Glomerular endothelial cell (primary cell): ENCODE data around the gene FBXO9. TPM values are rescaled to one million over a fixed set of nuclear protein-coding genes. Genes with fewer than 3 reads are reported as not detected.
"Not testable (repeated sequence)": the region's sequence is repeated elsewhere in the genome, so short reads cannot be mapped to it uniquely, and the experiment has no call there.

Experiments used
- DNase-seq: peaks from one replicate; pipeline ENCODE4 v3.0.0-alpha.2; 2011; ENCODE audit warnings: low read depth, low spot score; ENCODE audit errors: extremely low read depth
- total RNA-seq: library from RNA; depleted of rRNA; stranded (reverse); fragments of >200 nt; gene quantifications from 2 replicates; pipeline ENCODE4 v1.2.3, GENCODE V29; 2015

FBXO9 gene
- total RNA-seq, 1 donor from 2014 or later = 28.2 TPM

- no peak for DNase-seq
These were observed 19.1 kb upstream of the FBXO9 start for GRCh38 chr6:53045891-53046673.

GRCh38 chr6:53048431-53049195 is 16.6 kb upstream of the FBXO9 start:
- DNase-seq = no peak

DNA sequence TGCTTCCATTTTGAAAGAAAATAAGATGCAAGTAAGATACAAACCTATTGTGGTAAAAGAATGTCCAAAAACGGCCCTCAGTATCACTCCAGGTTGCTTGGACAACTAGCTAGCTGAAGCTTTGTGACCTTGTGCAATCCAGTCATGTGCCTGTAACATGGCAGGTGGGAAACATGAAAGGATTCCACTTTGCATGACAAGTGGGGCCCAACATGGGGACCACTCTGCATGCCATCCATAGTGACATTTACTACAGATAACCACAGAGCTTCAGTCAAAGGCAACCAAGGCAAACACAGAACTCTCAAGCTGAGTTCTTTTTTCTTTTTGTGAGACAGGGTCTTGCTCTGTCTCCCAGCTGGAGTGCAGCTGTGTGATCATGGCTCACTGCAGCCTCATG is 15.8 kb upstream of the FBXO9 start:
- DNase-seq = no peak

DNA sequence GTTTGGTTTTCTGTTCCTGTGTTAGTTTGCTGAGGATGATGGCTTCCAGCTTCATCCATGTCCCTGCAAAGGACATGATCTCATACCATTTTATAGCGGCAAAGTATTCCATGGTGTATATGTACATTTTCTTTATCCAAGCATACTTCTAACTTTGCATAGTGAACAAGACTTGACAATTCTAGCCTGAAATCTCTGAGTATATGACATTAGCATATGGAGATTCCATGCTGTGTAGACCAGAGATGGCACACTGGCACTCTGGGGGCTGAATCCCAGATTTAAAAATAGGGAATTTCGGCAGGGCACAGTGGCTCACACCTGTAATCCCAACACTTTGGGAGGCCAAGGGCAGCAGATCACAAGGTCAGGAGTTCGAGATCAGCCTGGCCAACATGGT is 13.1 kb upstream of the FBXO9 start:
- not testable (repeated sequence) for DNase-seq

GRCh38 chr6:53054532-53054931 is 10.7 kb upstream of the FBXO9 start:
- no peak for DNase-seq

- DNase-seq = no peak
These were observed 9.3 kb upstream of the FBXO9 start for GRCh38 chr6:53055873-53056272.

GRCh38 chr6:53056273-53056672 is 8.9 kb upstream of the FBXO9 start:
- DNase-seq = no peak

- no peak for DNase-seq
These were observed 6.6 kb upstream of the FBXO9 start for GRCh38 chr6:53058388-53059195.

DNA sequence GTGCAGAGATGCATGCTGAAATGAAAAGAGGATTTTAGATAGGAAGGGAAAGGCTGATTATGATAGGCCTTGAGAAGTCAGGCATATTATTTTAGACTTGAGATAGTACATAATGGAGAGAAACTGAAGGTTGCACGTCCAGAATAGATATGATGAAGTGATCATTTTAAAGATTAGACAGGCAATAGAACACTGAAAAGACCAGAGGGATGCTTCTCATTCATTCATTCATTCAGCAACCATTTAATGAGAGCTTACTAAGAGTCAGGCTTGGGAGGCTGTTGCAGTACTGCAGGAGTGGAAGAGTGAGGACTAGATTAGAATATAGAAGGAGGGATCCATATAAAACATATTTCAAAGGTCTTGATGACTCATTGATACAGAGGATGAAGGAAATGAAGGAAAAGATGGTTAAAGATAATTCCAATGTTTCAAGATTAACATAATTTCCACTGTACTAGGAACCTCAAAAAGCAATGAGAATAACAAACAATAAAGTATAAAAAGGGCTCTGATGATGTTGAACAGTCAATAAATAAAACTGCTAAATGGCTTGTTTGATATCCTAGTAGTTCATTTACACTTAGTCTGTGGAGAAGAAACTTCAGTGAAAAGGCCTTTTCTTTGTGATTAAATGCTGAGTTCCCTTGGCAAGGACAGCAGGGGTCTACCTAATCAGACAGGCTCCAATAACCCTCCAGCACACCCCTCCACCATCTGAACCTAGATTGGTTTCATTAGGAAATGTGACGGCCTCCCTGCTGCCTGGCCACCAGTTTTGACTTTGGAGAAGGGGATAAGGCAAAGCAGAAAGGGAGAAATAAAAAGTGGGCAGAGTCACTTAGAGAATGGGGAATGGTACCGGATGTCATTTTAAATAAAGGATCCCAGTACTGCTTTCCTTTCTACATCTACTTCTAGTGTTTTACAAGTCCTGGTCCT is 5.3 kb upstream of the FBXO9 start:
- DNase-seq = no peak

- DNase-seq = no peak
These were observed 3.0 kb upstream of the FBXO9 start for GRCh38 chr6:53062169-53062539.

DNA sequence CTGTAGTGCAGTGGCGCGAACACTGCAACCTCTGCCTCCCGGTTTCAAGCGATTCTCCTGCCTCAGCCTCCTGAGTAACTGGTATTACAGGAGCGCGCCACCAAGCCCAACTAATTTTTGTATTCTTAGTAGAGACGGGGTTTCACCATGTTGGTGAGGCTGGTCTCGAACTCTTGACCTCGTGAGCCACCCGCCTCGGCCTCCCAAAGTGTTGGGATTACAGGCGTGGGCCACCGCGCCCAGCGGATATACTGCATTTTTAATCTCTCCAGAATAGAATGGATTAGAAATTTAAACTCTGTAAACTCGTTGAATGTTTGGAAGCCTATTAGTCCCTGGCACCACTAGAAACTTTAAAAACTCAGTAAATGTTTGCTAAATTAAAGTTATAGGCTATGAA is 949 bp upstream of the FBXO9 start:
- DNase-seq = not testable (repeated sequence)

DNA sequence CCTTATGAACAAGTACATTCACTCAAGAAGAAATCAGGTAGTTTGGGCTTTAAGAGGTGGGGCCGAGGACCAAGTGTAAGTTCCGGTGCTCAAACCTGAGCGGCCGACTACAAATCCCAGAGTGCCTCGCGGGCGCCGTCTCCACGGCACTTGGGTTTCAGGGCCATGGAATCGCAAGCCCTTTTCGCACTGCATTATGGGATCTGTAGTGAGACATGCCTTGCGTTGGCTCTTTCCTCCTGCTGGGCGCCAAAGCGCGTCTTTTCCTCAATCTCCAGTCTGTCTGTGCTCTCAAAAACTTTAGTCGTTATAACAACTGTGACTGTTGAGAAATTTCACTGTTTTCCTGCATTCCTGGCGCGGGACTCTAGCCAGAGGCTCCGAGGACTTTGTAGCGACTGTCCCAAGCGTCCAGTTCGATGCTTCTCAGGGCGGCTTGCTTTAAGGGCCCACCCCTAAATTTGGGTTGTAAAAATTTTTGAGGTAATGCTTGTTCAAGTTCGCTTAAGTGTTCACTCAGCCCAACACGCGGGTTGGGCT is 408 bp upstream of the FBXO9 start:
- peak; percentile 94 for DNase-seq

DNA sequence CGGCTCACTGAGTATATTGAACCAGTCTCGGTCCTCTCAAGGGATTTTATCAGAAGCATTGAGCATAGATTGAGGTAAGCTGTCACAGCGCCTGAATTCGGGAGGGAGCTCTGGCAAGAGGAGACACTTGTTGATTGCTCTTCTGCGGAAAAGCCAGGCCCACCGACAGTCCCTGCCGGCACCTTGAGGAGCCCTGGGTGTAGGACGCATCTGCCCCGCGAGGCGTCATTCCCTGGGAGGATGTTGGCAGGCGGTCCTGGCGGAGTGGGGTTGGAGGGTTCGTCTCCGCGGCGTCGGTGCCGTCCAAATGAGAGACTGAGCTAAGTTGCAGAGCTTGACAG is 843 bp downstream of the FBXO9 start:
- no peak for DNase-seq

DNA sequence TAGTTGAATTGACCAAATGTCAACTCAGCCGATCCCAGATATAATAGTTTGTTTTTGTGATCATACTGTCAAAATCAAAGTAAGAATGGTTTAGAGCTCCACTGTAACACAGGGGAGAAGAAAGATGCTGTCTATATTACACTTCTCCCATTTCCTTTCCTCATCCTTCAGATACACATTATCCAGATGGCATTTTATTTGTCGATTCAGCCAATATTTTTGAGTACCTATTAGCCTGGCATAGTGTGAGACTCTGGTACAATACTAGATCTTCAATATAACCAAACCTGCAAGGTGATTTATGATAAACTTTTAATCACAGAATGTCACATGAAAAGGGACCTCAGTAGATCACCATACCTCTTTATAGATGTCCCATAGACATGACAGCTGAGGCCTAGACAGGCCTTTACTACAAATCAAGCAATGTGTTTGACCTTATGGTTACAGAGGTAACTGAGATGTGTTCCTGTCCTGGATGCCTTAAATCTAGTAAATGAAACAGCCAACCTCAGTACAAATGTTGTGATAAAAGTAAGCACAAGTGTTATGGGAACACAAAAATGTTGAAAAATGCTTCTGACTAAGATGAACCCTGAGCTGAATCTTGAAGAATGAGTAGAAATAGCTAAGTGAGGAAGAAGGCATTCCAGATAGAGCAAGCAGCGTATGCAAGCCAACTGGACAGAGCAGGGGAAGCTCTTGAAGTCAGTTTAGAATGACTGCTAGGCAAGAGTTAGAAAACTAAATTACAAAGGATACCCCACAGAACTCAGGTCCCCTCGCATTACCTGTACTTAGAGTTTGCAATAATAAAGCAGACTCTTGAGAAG is 1.9 kb downstream of the FBXO9 start:
- no peak for DNase-seq

- DNase-seq = no peak
These were observed 2.7 kb downstream of the FBXO9 start for GRCh38 chr6:53067849-53068361.

DNA sequence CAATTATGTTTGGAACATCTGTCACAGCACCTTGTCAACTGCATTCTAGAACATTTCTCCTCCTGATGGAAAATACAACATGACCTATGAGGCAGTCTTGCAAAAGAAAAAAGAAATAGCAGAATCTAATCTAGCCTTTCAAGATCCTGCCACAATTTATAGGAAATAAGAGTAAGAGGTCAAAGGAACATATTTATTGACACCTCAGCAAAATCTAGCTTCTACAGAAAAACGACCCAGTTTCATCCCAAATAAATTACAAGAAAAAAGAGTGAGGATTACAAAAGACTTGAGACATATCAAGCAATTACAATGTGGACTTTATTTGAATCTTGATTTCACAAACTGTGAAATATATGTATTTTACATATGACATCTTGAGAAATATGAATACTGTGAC is 4.2 kb downstream of the FBXO9 start:
- no peak for DNase-seq

DNA sequence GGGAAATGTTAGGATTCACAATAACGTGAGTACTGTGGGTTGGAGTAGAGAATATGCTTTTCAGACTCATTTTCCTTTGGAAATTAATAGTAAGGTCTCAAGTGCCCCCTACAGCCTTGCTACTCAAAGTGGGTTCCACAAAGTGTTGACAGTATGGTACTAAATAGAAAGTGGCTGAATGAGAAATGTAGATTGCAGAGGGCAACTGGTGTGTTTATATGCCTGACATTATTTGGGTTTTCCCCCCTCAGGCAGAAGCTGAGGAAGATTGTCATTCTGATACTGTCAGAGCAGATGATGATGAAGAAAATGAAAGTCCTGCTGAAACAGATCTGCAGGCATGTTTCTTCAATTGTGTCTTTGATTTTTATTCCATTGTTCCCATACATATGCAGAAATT is 5.6 kb downstream of the FBXO9 start:
- no peak for DNase-seq

DNA sequence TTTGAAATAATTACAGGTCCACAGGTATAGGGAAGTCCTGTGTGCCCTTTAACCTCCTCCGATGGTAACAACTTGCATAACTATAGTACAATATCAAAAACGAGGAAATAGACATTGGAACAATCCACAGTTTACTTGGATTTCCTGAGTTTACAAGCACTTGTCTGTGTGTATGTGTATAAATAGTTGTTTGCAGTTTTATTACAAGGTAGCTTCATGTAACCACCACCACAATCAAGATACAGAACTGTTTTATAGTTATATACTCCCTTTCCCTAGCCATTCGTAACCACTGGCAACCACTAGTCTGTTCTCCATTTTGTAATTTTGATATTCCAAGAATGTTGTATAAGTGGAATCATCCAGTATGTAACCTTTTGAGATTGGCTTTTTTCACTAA is 9.1 kb downstream of the FBXO9 start:
- DNase-seq = no peak

DNA sequence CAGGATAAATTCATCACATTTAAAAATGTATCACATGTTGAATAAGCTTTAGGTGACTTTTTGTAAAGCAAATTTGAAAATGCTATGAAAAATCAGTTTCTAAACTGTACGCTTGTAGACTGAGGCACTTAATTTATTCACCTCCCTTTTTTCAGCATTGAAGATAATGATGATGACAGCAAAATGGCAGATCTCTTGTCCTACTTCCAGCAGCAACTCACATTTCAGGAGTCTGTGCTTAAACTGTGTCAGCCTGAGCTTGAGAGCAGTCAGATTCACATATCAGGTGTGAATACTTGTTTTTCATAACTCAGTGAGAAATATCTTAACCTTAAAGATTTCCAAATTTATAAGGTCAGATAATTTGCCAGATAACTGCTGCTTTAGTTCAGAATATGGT is 15.6 kb downstream of the FBXO9 start:
- no peak for DNase-seq
